ENCODE data around the gene SEMA5B.

Gene SEMA5B

DNA sequence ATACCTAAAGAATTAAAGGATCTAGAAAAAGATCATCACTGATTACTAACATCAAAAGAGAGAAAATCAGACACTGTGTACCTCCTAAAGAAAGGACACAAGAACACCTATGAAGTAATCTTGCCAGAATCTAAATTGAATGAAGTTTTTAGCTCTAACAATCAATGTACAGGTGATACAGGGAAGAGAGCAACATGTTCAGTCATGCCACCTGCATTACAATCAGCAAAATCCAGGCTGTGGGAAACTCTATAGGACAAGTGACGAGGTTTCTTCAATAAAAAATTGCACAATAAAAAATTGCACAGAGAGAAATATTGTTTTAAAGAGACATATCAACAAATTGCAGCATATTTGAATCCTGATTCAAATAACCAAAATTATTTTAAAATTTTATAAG, 93.3 kb downstream of the SEMA5B start:
- H3K4me3 ChIP-seq (replicated peaks; ENCODE audit: low read depth, low read length): no peak overlapping the region
- no peak for DNase-seq (ENCODE audit: extremely low read depth, low read depth)
- TF ChIP-seq, protein P1, sequence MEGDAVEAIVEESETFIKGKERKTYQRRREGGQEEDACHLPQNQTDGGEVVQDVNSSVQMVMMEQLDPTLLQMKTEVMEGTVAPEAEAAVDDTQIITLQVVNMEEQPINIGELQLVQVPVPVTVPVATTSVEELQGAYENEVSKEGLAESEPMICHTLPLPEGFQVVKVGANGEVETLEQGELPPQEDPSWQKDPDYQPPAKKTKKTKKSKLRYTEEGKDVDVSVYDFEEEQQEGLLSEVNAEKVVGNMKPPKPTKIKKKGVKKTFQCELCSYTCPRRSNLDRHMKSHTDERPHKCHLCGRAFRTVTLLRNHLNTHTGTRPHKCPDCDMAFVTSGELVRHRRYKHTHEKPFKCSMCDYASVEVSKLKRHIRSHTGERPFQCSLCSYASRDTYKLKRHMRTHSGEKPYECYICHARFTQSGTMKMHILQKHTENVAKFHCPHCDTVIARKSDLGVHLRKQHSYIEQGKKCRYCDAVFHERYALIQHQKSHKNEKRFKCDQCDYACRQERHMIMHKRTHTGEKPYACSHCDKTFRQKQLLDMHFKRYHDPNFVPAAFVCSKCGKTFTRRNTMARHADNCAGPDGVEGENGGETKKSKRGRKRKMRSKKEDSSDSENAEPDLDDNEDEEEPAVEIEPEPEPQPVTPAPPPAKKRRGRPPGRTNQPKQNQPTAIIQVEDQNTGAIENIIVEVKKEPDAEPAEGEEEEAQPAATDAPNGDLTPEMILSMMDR (IDR thresholded peaks at IDR 0.05; ENCODE audit: low read depth, low read length, missing control alignments): no peak

DNA sequence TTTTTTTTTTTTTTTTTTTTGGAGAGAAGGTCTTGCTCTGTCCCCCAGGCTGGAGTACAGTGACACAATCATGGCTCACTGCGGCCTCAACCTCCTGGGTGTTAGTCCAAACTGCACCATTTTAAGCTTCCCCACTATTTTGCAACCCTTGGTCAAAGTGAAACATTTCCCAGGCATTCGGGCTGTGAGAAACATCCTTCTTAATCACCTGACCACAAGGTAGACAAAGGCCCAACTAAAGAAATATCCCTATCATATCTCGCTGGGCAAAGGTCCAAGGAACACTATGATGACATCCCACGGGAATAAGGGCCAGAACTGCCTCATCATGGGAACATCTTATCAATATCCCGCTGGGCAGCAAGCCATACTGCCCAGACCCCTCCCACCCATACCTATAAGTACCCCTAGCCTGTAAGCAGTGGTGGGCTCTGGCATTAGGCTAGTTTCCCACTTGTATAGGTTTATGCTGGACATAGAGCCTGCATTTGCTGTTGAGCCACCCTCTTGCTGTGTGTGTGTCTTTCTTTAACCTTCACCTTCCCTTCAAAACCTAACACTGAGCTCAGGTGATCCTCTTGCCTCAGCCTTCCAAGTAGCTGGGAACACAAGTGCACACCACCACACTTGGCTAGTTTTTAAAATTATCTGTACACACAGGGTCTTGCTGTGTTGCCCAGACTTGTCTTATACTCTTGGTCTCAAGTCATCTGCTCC, 95.2 kb downstream of the SEMA5B start:
- H3K4me3 ChIP-seq (replicated peaks; ENCODE audit: low read depth, low read length): no peak overlapping the region
- DNase-seq (ENCODE audit: extremely low read depth, low read depth): no peak
- TF ChIP-seq, protein P1 (IDR thresholded peaks at IDR 0.05; ENCODE audit: low read depth, low read length, missing control alignments): no peak

GRCh38 chr3:122931636-122932035, 95.9 kb downstream of the SEMA5B start:
- DNase-seq (ENCODE audit: extremely low read depth, low read depth): no peak
- TF ChIP-seq, protein P1 (IDR thresholded peaks at IDR 0.05; ENCODE audit: low read depth, low read length, missing control alignments): no peak
- H3K4me3 ChIP-seq (replicated peaks; ENCODE audit: low read depth, low read length): no peak overlapping the region

DNA sequence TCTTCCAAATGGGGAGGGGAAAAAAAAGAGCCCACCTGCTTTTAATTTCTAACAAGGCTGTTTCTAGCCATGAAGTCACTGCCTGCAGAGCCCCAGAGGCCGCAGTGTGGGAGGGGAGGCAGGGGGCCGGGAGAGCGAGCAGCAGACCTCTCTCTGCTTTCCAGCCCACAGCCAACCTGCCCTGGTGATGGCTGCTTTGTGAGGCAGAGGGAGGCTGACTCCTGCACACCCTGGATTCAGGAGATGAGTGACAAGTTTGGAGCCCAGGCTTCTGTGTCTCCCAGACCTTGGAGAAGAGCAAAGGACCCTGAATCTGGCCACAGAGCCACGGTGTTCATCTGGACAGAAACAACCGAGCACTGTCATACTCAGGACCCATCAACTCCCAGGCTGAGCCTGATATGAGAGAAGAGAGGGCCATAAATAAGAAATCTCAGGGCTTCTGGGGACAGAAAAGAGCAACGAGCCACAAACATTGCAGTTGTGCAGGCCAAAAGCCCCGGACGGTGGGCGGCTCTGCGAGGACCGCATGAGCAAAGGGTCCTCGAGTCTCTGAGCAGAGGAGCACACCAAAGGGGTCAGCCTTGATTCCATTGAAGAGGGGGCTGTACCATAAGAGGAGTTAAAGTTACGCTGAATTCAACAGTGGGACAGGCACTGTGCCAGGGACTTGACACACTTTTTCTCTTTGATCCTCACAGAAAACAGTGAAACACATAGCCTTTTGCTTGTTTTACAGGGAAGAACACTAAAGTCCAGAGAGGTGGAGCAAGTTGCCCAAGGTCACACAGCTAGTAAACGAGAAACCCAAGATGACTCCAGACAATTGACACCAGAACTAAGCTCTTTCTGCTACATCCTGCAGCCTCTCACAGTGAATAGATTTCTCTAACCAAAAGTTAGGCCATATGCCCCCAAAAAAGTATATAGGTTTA, 97.2 kb downstream of the SEMA5B start:
- TF ChIP-seq, protein P1 (IDR thresholded peaks at IDR 0.05; ENCODE audit: low read depth, low read length, missing control alignments): no peak
- H3K4me3 ChIP-seq (replicated peaks; ENCODE audit: low read depth, low read length): no peak overlapping the region
- no peak for DNase-seq (ENCODE audit: extremely low read depth, low read depth)

- TF ChIP-seq, protein P1 (IDR thresholded peaks at IDR 0.05; ENCODE audit: low read depth, low read length, missing control alignments): no peak
- H3K4me3 ChIP-seq (replicated peaks; ENCODE audit: low read depth, low read length): no peak overlapping the region
- DNase-seq (ENCODE audit: extremely low read depth, low read depth): no peak
These were observed 98.1 kb downstream of the SEMA5B start for GRCh38 chr3:122929188-122930062.

DNA sequence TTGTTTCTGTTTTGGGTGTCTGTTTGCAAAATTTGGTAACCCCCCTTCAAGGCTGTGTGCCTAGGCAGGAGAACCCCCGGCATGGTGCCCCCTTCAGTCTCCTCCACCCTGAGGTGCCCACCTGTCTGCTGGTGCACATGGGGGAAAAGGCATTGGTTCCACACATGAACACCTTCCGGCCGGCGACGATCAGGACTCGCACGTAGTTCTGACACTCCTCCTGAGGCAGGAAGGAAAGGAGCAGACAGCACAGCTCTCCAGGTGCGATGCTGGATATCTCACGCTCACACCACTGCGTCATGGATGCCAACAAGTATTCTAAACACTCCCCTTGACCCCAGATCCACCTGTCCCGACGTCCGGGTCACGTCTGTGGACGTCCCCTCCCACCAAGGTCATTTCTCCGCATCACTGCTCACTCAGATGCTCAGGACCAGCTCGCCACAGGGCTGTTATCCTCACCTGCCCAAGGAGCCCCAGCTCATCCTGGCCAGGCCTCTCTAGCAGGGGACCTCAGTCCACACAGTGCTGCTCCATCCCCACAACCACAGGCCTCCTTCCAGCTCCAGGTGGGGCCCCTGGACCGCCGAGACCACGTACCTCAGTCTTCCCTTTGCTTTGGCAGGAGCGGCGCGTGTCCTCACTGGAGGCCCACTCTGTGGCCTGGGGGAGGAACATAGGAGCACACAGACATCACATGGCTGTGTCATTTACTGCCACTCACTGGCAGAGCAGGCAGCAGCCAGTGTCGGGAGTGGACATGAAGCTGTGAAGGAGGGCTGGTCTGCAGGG, 99.0 kb downstream of the SEMA5B start:
- no peak overlapping the region for H3K4me3 ChIP-seq (replicated peaks; ENCODE audit: low read depth, low read length)
- TF ChIP-seq, protein P1 (IDR thresholded peaks at IDR 0.05; ENCODE audit: low read depth, low read length, missing control alignments): no peak
- no peak for DNase-seq (ENCODE audit: extremely low read depth, low read depth)

Data from HFF-Myc (cell line).